BLaER1 treated with 17β-estradiol and CSF1 and Interleukin-3, amounts not matched to agents 10 nM and 100 nM (cell line): ENCODE data around the gene FAM53A.

Source experiments
- H3K27ac ChIP-seq, 11 experiments: shearing (Covaris generic); formaldehyde crosslinking; 2 replicates each; pipeline ENCODE4 v1.8.1; 2022
- H3K27me3 ChIP-seq, 11 experiments: shearing (Covaris generic); formaldehyde crosslinking; 2 replicates each; pipeline ENCODE4 v1.8.1; 2022
- H3K36me3 ChIP-seq, 11 experiments: shearing (Covaris generic); formaldehyde crosslinking; 2 replicates each; pipeline ENCODE4 v1.8.1; 2022
- H3K4me1 ChIP-seq, 10 experiments: shearing (Covaris generic); formaldehyde crosslinking; 2 replicates each; pipeline ENCODE4 v1.8.1; 2022
- H3K4me2 ChIP-seq, 11 experiments: shearing (Covaris generic); formaldehyde crosslinking; 2 replicates each; pipeline ENCODE4 v1.8.1; 2022
- H3K4me3 ChIP-seq, 10 experiments: shearing (Covaris generic); formaldehyde crosslinking; 2 replicates each; pipeline ENCODE4 v1.8.1; 2022
- H3K9ac ChIP-seq, 11 experiments: shearing (Covaris generic); formaldehyde crosslinking; 2 replicates each; pipeline ENCODE4 v1.8.1; 2022
- H3K9me3 ChIP-seq, 11 experiments: shearing (Covaris generic); formaldehyde crosslinking; replicated peaks in 1 of 11; 2 replicates each; pipeline ENCODE4 v1.8.1; 2022
- H4K20me1 ChIP-seq, 11 experiments: shearing (Covaris generic); formaldehyde crosslinking; 2 replicates each; pipeline ENCODE4 v1.8.1; 2022
- Cebpa-rat ChIP-seq, 11 experiments: shearing (Covaris generic); IDR thresholded peaks; 2 replicates each; pipeline ENCODE4 v1.8.1; 2022

The FAM53A gene

GRCh38 chr4:1638873-1639272, 45.2 kb downstream of the FAM53A start:
- Histone ChIP-seq H3K4me1 (peaks cover 0 to 56% (median 42%) of the 10 kb centered on the region in 10 experiments; a peak in 17 of 20 replicates), H3K36me3 (no peaks in the 10 kb centered on the region), H3K4me3 (no peak overlapping the region), H3K9ac (0 out of 22 replicates have a peak overlapping the region, but pooled peaks of 1 of the 11 experiments have one; percentile 14), H3K27me3 (peaks cover 26 to 36% (median 34%) of the 10 kb centered on the region in 11 experiments), H4K20me1 (peaks cover 0 to 33% (median 12%) of the 10 kb centered on the region in 11 experiments; a peak in 11 of 22 replicates), H3K9me3 (peaks cover 0 to 8% (median 0%) of the 10 kb centered on the region in 11 experiments; a peak in 1 of 22 replicates), H3K4me2 (peak overlapping the region in 8 of 11 experiments; percentile 57 to 84 (median 74); a peak in 14 of 22 replicates), H3K27ac (no peak overlapping the region)
- TF ChIP-seq Cebpa-rat (IDR thresholded peaks at IDR 0.05): no peak

- no peak overlapping the region; a peak in 1 of 22 replicates for H3K27ac ChIP-seq
- peaks cover 0 to 8% (median 0%) of the 10 kb centered on the region in 11 experiments; a peak in 1 of 22 replicates for H3K9me3 ChIP-seq
- H3K9ac ChIP-seq: peak overlapping the region in 4 of 11 experiments; percentile 8 to 40 (median 28); a peak in 5 of 22 replicates
- no peaks in the 10 kb centered on the region for H3K36me3 ChIP-seq
- peaks cover 26 to 36% (median 34%) of the 10 kb centered on the region in 11 experiments for H3K27me3 ChIP-seq
- H3K4me3 ChIP-seq: no peak overlapping the region
- TF ChIP-seq Cebpa-rat (IDR thresholded peaks at IDR 0.05): no peak
- H4K20me1 ChIP-seq: peaks cover 0 to 33% (median 12%) of the 10 kb centered on the region in 11 experiments; a peak in 11 of 22 replicates
- H3K4me1 ChIP-seq: peaks cover 0 to 55% (median 42%) of the 10 kb centered on the region in 10 experiments; a peak in 17 of 20 replicates
- peak overlapping the region in 9 of 11 experiments; percentile 35 to 84 (median 74); a peak in 17 of 22 replicates for H3K4me2 ChIP-seq
These were observed 45.9 kb downstream of the FAM53A start for GRCh38 chr4:1638272-1638598.

- TF ChIP-seq Cebpa-rat (IDR thresholded peaks at IDR 0.05): no peak
- Histone ChIP-seq H3K4me2 (peak overlapping the region in 9 of 11 experiments; percentile 35 to 84 (median 74); a peak in 17 of 22 replicates), H3K4me3 (no peak overlapping the region), H3K36me3 (no peaks in the 10 kb centered on the region), H3K4me1 (peaks cover 0 to 52% (median 42%) of the 10 kb centered on the region in 10 experiments; a peak in 17 of 20 replicates), H4K20me1 (peaks cover 0 to 33% (median 12%) of the 10 kb centered on the region in 11 experiments; a peak in 11 of 22 replicates), H3K9me3 (peaks cover 0 to 8% (median 0%) of the 10 kb centered on the region in 11 experiments; a peak in 1 of 22 replicates), H3K27ac (no peak overlapping the region; a peak in 1 of 22 replicates), H3K9ac (peak overlapping the region in 4 of 11 experiments; percentile 8 to 40 (median 28); a peak in 5 of 22 replicates), H3K27me3 (peaks cover 26 to 35% (median 34%) of the 10 kb centered on the region in 11 experiments)
These were observed 46.4 kb downstream of the FAM53A start for GRCh38 chr4:1637580-1638271.

DNA sequence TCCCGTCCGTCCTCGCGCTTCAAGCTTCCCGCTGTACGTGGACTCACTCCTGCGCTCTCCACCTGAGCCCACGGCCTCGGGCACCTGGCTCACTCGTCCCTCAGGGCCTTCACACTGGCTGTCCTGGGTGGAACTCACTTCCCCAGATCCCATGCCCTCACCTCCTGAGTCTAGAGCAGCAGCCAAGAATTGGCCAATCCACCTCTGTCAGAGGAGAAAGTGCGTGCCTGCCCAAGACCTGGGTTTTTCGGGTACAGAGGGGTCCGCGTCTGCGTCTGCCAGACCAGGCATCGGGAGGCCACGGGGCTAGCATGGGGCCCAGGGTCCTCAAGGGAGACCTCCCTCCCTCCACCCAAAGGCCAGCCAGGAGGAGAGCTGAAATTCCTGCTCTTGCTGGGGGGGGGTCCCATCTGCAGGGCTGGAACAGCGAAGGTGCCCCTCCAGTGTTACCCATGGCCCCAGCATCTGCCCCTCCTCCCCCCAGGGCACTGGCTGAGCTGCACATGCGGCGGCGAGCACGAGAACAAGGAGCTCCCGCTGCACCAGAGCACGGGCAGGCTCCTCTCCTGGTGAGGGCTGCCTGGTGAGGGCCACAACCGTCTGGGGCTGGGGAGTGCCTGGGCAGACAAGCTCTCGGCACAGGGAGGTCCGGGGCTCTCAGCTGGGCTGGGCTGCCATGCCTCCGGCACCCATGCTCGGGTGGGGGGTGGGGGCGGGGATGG, 47.5 kb downstream of the FAM53A start:
- TF ChIP-seq Cebpa-rat (IDR thresholded peaks at IDR 0.05): no peak
- no peak overlapping the region for H3K9ac ChIP-seq
- no peak overlapping the region for H3K4me3 ChIP-seq
- H4K20me1 ChIP-seq: peaks cover 0 to 28% (median 11%) of the 10 kb centered on the region in 11 experiments; a peak in 11 of 22 replicates
- H3K27ac ChIP-seq: no peak overlapping the region
- peaks cover 19 to 27% (median 25%) of the 10 kb centered on the region in 11 experiments for H3K27me3 ChIP-seq
- H3K9me3 ChIP-seq: peaks cover 0 to 8% (median 0%) of the 10 kb centered on the region in 11 experiments; a peak in 1 of 22 replicates
- no peak overlapping the region for H3K4me2 ChIP-seq
- no peaks in the 10 kb centered on the region for H3K36me3 ChIP-seq
- peaks cover 0 to 45% (median 40%) of the 10 kb centered on the region in 10 experiments; a peak in 17 of 20 replicates for H3K4me1 ChIP-seq

DNA sequence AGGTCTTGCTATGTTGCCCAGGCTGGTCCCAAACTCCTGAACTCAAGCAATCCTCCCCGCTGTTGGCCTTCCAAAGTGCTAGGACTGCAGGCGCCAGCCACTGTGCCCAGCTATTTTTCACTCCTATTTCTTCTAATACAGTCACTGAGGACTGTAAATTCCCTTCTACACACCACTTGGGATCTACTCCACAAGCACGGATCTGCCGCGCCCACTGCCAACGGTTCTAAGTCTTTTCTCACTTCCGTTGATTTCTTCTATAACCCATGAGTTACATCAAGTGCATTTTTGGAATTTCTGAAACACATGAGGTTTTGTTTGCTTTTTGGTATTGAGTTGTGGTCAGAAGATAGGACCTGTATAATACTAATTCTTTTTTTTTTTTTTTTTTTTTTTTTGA, 48.6 kb downstream of the FAM53A start:
- no peak for TF ChIP-seq Cebpa-rat (IDR thresholded peaks at IDR 0.05)
- no peak overlapping the region for H3K27ac ChIP-seq
- H3K4me3 ChIP-seq: no peak overlapping the region
- H3K27me3 ChIP-seq: peaks cover 7 to 15% (median 13%) of the 10 kb centered on the region in 11 experiments
- peaks cover 0 to 8% (median 0%) of the 10 kb centered on the region in 11 experiments; a peak in 1 of 22 replicates for H3K9me3 ChIP-seq
- H4K20me1 ChIP-seq: peaks cover 0 to 18% (median 5%) of the 10 kb centered on the region in 11 experiments; a peak in 7 of 22 replicates
- no peak overlapping the region for H3K9ac ChIP-seq
- H3K4me1 ChIP-seq: peaks cover 0 to 33% (median 30%) of the 10 kb centered on the region in 10 experiments; a peak in 16 of 20 replicates
- no peaks in the 10 kb centered on the region for H3K36me3 ChIP-seq
- H3K4me2 ChIP-seq: no peak overlapping the region

GRCh38 chr4:1633993-1634392, 50.1 kb downstream of the FAM53A start:
- Histone ChIP-seq H3K4me2 (no peak overlapping the region), H3K36me3 (no peaks in the 10 kb centered on the region), H3K27ac (no peak overlapping the region), H3K4me1 (peaks cover 0 to 24% (median 15%) of the 10 kb centered on the region in 10 experiments; a peak in 15 of 20 replicates), H3K9me3 (peaks cover 0 to 8% (median 0%) of the 10 kb centered on the region in 11 experiments; a peak in 1 of 22 replicates), H4K20me1 (peaks cover 0 to 7% (median 0%) of the 10 kb centered on the region in 11 experiments; a peak in 3 of 22 replicates), H3K9ac (no peak overlapping the region), H3K27me3 (peaks cover 0 to 2% (median 0%) of the 10 kb centered on the region in 11 experiments; a peak in 1 of 22 replicates), H3K4me3 (no peak overlapping the region)
- no peak for TF ChIP-seq Cebpa-rat (IDR thresholded peaks at IDR 0.05)

GRCh38 chr4:1632109-1633104, 51.7 kb downstream of the FAM53A start:
- H3K4me2 ChIP-seq: no peak overlapping the region

More at GRCh38 chr4:1632109-1633104, 51.7 kb downstream of the FAM53A start:
- Histone ChIP-seq H3K4me1 (peaks cover 0 to 11% (median 0%) of the 10 kb centered on the region in 10 experiments; a peak in 4 of 20 replicates), H3K36me3 (no peaks in the 10 kb centered on the region), H3K27me3 (no peaks in the 10 kb centered on the region; a peak in 1 of 22 replicates), H3K27ac (no peak overlapping the region), H4K20me1 (no peaks in the 10 kb centered on the region), H3K9ac (0 out of 22 replicates have a peak overlapping the region, but pooled peaks of 1 of the 11 experiments have one; percentile 2), H3K9me3 (peaks cover 0 to 8% (median 0%) of the 10 kb centered on the region in 11 experiments; a peak in 1 of 22 replicates), H3K4me3 (no peak overlapping the region)
- no peak for TF ChIP-seq Cebpa-rat (IDR thresholded peaks at IDR 0.05)
